Epidermal melanocyte (primary cell): Measurements from ENCODE around the gene STRIT1.
"Not testable (repeated sequence)": the region's sequence is repeated elsewhere in the genome, so short reads cannot be mapped to it uniquely, and the experiment has no call there.

Experiments
- DNase-seq: peaks from one replicate; pipeline ENCODE4 v3.0.0; 2011; ENCODE audit warnings: low spot score; ENCODE audit not compliant: insufficient read length

The STRIT1 gene

DNA sequence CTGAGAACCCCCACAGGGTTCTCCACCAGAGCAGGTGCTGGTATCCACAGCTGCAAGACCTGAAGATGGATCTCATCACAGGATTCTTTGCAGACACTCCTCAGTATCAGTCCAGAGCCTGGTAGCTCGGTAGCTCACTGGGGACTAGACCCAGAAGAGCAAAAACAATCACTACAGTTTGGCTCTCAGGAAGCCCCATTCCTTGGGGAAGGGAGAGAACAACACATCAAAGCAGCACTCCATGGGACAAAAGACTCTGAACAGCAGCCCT lies 22.2 kb downstream of the STRIT1 start:
- no peak for DNase-seq

DNA sequence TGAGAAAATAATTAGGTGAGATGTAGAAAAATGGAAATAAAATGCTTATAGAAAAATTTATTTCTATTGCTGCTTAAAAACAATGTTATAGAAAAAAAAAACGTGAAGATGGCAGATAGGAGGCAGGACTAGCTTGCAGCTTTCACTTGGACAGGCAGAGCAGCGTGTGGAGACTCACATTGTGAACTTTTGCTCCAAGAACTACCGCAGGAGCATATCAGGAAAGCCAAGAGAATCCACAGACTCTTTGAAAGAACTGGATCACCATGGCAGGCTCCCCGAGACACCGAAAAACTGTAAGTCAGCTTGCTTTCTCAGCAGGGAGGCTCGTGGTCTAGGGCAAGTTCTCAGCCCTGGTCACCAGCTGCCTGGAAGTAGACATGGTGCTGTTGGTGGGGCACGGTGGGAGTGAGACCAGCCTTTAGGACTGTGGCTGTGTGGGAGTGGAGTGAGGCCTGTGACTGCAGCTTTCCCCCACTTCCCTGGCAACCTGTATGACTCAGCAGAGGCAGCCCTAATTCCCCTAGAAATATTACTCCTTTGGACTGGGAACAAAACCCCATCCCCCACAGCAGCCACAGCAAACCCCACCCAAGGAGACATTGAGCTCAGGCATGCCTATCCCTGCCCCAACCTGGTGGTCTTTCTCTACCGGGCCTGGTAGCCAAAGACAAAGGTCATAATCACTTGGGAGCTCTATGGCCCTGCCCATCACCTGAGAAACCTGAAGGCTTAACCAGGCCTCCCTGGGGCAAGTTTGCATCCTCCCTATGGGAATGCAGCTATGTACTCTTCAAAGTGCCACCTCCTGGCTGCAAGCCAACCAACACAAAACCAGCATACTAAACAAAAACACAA lies 22.8 kb downstream of the STRIT1 start:
- DNase-seq: no peak

DNA sequence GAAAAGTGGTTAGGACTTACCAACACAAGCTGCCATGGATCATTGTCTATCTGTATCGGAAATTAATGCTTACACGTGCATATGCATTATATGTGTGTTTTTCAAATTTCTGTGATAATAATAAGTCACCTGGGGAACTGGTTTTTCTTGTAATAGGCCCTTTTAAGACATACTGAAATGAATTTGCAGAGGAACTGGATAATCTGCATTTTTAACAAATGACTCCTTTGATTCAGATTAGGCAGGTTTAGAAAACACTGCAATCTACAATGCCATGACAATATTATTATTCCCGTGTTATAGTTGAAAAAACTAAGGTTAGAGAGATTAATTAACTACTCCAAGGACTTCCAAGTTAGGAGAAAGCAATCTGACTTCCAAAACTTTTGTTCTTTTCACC lies 23.4 kb downstream of the STRIT1 start:
- no peak for DNase-seq

DNA sequence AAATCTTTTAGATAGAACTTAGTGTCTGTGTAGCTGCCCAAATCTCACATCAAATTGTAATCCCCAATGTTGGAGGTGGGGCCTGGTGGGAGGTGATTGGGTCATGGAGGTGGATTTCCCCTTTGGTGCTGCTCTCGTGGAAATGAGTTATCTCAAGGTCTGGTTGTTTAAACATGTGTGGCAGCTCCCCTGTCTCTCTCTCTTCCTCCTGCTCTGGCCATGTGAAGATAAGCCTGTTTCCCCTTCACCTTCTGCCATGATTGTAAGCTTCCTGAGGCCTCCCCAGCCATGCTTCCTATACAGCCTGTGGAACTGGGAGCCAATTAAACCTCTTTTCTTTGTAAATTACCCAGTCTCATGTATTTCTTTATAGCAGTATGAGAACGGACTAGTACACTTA lies 30.6 kb downstream of the STRIT1 start:
- not testable (repeated sequence) for DNase-seq

DNA sequence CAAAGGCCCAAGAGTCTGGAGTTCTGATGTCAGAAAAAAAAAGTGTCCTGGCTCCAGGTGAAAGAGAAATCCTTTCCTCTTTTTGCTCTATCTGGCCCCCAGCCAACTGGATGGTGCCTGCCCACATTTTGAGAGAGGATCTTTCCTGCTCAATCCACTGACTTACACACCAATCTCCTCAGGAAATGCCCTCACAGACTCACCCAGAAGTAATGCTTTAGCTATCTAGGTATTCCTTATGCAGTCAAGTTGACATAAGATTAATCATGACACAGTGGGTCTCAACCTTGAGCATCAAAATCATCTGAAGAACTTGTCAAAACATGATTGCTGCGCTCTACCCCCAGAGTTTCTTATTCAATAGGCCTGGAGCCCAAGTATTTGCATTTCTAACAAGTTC lies 31.2 kb downstream of the STRIT1 start:
- no peak for DNase-seq

DNA sequence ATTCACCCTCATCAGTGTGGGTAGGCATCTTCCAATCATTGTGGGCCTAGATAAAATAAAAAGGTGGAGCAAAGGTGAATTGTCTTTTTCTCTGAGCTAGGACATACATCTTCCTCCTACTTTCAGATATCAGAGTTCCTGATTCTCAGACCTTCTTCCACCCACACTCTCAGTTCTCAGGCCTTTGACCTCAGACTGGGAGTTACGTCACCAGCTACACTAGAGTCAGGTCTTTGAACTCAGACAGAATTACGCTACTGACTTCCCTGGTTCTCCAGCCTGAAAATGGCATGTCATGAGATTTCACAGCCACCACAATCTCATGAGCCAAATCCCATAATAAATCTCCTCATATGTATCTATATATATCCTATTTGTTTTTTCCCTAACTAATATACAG lies 39.0 kb downstream of the STRIT1 start:
- no peak for DNase-seq

DNA sequence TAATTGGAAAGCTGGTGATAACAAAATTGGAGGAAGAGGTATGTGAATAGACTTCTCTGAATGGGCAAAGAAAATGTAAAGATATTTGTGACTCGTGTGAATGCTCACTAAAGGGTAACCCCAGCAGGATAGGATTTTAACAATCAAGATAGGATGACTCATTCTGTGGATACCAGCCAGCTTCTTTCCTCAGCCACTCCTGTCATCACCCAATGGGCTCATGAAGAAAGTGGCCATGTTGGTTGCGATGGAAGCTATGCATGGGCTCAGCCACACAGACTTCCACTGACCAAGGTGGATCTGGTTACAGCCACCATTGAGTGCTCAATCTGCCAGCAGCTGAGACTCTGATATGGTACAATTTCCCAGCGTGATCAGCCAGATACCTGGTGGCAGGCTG lies 40.9 kb downstream of the STRIT1 start:
- DNase-seq: no peak

DNA sequence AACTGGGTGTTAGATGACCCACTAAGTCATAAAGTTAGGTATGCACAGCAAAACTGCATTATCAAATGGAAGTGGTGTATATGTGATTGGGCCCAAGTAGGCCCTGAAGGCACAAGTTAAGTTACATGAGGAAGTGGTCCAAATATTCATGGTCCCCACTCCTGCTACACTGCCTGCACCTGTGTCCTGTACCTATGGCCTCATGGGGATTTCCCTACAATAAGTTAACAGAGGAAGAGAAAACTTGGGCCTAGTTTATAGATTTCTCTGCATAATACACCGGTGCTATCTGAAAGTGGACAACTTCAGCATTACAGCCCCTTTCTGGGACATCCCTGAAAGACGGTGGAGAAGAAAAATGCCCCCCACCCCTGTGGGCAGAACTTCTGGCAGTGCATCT lies 41.5 kb downstream of the STRIT1 start:
- DNase-seq: no peak

DNA sequence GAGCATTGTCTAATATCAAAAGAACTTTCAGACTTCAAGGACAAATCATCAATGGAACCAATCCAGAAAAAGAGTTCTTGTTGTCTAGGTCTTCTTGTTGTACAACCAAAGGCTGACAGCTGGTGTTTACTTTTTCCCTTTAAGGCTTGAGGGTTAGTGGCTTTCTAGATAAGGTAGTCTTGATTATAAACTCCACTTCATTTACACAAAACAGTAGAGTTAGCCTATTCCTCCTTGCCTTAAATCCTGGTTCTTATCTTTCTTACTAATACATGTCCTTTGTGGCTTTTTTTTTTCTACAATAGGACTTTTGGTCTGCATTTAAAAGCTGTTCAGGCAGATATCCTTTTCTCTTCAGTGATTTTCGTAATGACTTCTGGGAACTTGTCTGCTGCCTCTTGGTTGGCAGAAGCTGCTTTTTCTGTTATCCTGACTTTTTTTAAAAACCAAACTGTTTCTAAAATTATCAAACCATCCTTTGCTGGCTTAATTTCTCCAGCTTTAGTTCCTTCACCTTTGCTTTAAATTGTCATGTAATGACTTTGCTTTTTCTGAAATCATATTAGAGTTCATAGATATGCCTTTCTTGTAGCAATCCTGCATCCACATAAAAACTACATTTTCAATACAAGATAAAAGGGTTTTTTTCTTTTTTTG lies 44.8 kb downstream of the STRIT1 start:
- no peak for DNase-seq

DNA sequence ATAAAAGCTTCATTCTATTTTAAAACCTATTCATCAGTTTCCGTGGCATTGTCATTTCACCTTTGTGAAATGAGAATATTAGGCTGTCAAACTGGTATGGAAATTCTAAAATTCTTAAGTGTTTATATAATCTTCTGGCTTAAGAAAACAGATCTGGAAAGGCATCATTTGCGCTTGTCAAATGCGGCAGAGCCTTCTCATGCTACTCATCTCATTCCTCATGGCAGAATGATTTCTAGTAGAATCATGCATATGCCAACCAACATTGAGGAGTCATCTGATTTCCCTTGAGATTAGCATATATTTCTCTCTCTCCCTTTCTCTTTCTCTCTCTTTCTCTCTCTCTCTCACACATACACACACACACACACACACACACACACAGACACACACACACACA lies 48.8 kb downstream of the STRIT1 start:
- DNase-seq: no peak

DNA sequence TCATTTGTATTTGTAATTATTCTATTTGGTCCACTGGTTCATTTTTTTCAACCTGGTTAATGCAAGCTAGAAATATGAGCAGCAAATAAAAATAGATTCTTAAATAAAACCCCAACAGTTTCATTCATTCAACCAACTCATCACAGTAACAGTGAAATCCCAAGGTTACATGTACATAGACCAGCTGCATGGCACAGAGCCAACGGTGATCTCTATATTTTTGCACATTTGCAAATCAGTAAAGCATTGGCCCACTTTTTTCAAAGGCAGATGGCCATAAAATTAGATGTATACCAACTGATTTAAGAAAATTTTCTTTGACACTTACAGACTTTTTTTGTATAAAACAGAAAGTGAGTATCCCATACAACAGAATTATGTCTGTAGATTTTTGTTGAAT lies 49.3 kb downstream of the STRIT1 start:
- DNase-seq: no peak

DNA sequence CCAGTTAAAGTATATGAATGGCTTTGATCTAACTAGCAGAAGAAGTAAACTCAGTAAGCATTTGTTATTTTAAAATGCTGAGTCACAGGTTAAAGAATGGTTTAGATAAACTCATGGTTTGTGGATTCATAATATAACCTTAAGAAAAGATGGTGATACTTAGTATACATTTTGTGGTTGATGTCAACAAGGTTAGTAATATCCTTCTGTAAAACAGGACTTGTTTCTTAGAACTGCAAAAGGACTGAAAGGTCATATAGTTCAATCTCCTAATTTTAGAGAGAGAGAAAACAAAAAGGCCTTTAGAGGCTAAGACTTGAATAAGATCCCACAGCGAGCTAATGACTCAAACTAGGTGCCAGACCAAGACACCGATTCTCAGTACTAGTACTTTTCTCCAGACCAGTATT lies 50.0 kb downstream of the STRIT1 start:
- DNase-seq: no peak

DNA sequence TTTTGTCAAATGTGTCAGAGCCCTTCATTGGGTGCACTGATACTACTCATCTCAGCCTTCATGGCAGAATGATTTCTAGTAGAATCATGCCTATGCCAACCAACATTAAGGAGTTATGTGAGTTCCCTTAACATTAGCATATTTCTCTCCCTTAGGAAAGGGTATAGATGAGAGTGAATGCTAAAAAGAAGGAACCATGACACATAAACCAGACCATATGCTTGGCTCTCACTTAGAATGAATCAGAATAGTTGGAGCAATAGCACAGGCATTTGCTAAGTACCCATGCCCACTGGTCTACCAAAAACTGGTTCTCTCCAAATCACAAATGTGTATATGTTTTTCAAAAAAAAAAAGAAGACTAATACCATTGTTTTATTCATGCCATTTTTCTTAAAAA lies 51.1 kb downstream of the STRIT1 start:
- DNase-seq: no peak

DNA sequence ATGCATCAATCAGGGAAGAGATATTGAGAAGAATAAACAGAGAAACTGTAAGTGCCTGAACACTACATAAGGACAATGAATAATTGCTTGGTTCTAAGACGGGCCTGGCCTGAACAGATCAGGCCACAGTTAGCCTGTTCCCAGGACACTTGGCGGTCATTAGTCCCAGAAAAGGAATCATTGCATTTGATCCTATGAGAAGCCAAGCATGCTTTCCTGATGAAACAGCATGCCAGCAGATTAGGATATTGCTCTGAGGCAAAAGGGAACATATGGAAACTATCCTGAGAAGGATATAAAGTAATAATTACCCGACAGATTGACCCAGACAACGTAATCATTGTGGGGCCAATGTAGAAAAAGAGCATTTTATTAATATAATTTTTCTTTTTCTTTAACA lies 51.9 kb downstream of the STRIT1 start:
- DNase-seq: peak; percentile 16
